GM21576 (cell line): Measurements from ENCODE around the gene PTGS2.

Source experiments
- ATAC-seq: cut with Tn5 transposase; IDR thresholded peaks from one replicate; pipeline ENCODE4 v1.9.1; 2021; ENCODE audit warnings: mild to moderate bottlenecking, moderate library complexity; ENCODE audit not compliant: unreplicated experiment

PTGS2 gene

DNA sequence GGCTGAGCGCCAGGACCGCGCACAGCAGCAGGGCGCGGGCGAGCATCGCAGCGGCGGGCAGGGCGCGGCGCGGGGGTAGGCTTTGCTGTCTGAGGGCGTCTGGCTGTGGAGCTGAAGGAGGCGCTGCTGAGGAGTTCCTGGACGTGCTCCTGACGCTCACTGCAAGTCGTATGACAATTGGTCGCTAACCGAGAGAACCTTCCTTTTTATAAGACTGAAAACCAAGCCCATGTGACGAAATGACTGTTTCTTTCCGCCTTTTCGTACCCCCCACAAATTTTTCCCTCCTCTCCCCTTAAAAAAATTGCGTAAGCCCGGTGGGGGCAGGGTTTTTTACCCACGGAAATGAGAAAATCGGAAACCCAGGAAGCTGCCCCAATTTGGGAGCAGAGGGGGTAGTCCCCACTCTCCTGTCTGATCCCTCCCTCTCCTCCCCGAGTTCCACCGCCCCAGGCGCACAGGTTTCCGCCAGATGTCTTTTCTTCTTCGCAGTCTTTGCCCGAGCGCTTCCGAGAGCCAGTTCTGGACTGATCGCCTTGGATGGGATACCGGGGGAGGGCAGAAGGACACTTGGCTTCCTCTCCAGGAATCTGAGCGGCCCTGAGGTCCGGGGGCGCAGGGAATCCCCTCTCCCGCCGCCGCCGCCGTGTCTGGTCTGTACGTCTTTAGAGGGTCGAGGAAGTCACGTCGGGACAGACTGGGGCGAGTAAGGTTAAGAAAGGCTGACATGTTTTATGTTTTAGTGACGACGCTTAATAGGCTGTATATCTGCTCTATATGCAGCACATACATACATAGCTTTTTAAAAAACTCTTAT lies at the start of gene PTGS2:
TSS of gene PTGS2 (minus strand) at position 179 of the 817 bp plus-strand sequence. CDS start at position 46, 133 bp downstream.
- ATAC-seq, result peak; percentile 92

DNA sequence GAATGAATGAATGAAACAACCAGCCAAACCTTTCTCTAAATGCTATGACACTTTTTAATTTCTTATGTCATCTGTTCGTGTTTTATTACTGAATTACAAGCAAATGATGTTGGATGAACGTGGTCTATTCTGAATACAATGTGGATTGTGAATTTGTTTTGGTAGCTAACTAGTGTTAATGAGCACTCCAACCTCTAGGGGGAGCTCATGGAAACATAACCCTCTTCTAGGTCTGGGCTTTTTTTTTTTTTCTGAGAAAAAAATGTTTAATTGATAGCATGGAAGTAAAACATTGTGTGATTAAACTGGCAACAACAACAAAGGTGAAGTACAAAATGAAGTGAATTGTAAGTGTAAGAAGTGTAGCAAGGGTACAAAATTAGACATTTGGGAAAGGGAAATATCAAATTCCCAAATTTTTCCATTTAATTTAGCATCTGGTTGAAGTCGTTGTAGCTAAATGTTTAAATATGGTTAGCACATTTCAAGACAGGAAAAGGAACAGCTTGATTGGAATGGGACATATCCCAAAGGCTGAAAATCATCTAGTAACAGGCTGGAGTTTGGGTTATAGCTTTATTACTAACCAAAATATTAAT lies 42.6 kb upstream of the PTGS2 start:
- peak; percentile 71 for ATAC-seq

- no peak for ATAC-seq
Measured at GRCh38 chr1:186717286-186717685, 37.1 kb upstream of the PTGS2 start.

DNA sequence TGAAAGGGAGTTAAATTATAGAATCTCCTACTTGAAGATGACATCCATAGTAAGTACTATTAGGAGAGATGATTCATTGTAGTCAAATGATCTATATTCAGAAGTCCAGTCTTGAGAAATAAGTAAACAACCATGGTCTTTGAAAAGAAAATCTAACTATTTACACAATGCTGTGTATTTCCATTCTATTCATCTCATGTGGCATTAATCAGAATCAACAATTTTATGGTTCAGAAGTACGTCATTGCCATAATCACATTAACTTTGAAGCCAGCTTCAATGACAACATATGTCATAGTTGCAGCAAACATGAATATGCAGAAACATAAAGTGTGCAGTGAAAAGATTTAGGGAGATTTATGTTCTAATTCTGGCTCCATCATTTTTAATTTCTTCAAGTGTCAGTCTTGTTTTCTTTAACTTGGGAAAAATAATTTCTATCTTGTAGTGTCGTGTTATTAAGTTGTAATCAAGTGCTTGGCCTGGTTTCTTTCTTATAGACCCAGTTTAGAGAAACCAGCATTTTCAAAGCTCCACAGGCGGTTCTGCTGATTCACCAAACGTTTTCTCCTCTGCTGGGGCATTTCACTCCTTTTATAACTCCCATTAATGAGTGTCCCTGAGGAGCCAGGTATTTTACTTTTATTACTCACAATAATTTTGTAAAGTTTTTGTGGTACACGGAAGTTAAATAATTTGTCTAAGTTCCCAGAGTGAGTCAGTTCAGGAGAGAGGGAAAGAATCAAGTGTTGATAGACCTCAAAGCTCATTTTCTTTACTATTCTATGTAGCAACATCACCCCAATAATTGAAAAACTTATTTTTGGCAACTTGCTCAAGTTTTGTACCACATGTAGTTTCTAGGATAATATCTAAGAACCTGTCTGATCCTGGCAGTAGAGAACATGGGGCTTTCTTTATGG lies 35.9 kb upstream of the PTGS2 start:
- ATAC-seq, result no peak

- ATAC-seq, result no peak
Measured at GRCh38 chr1:186710696-186711095, 30.5 kb upstream of the PTGS2 start.

- ATAC-seq, result no peak
Measured at GRCh38 chr1:186708694-186709097, 28.5 kb upstream of the PTGS2 start.

GRCh38 chr1:186703209-186703766 lies 23.1 kb upstream of the PTGS2 start:
- ATAC-seq, result no peak

DNA sequence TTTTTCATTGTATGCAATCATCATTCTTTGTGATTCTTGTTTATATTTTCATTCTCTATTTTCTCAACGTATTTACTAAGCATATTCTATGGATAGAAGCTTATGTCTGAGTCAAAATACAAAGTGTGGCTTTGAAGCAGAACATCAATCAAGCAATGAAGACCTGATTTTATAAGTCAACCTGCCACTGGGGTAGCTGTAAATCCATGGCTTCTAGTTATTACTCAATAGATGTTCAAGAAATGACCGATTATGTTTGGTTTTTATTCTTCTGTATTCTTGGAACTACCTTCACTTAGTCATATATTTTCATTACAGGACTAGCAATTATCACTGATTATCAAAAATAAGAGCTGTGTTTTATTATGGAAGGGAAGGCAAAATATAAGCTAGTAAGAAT lies 20.5 kb upstream of the PTGS2 start:
- no peak for ATAC-seq

DNA sequence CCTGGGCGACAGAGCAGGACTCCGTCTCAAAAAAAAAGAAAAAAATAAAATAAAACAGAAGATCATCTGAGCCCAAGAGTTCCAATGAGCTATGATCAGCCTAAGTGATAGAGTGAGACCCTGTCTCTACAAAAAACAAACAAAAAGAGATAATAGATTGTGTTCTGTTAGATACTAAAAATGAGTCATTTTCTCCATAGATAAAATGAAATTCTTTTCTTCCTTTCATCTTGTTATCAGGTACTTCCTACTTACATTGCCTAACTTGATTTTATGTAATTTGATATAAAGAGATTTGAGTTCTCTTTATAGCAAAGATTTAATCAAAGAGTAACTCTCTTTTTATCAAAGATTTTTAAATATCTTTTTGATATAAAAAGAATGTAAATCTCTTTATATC lies 19.3 kb upstream of the PTGS2 start:
- no peak for ATAC-seq

DNA sequence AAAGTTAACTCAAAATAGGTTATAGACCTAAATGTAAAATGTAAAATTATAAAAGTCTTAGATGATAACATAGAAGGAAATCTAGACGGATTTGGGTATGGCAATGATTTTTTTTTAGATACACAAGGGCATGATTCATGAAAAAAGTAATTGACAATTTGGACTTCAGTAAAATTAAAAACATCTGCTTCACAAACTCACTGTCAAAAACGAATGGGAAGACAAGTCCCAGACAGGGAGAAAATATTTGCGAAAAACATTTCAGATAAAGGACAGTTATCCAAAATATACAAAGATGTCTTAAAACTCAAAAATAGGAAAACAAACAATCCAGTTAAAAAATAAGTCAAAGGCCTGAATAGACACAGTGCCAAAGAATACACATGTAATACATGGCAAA lies 9.7 kb upstream of the PTGS2 start:
- ATAC-seq, result no peak

DNA sequence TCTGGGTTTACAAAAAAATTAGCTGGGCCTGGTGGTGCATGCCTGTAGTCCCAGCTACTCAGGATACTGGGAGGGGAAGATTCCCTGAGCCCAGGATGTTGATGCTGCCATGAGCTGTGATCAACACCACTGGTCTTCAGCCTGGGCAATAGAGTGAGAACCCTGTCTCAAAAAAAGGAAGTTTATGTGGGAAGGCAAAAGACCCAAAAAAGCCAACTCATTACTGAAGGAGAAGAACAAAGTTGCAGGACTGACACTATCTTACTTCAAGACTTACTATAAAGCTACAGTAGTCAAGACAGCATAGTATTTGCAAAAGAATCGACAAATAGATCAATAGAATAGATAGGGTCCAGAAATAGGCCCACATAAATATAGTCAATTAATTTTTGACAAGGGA lies 9.2 kb upstream of the PTGS2 start:
- no peak for ATAC-seq

GRCh38 chr1:186683652-186684410 lies 3.6 kb upstream of the PTGS2 start:
- ATAC-seq, result no peak

DNA sequence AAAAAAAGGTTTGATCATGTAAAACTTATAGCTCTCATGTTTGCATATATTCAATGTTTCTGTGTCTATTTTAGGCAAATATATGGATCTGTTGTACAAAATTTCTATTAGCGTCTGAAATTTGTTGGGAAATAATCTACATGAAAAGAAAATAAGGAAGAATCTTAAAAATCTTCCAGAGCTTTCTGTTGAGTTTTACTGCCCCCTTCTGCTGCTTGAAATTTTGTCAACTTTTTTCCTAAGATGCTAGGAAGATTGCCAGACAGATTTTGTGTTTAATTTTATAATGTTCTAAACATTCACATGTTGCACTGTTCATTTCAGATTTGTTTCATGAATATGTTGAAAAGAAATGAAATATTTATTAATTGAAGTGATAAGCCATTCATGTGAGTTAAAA lies 2.5 kb upstream of the PTGS2 start:
- no peak for ATAC-seq

- no peak for ATAC-seq
Measured at GRCh38 chr1:186681801-186682200, 1.6 kb upstream of the PTGS2 start.

GRCh38 chr1:186681121-186681520 lies 898 bp upstream of the PTGS2 start:
- no peak for ATAC-seq

DNA sequence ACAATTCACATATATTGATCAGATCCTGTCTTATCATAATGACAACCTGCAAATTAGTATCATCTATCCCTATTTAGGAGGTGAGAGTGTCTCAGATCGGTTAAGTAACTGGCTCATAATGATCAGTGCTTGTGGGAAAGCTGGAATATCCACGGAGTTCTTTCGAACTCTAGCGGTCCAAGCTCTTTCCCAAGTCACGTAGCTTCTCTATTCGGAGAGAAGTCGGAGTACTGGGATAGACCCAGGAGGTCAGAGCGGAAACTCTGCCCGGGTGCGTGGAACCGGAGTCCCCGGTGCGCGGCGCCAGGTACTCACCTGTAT lies 339 bp downstream of the PTGS2 start:
- ATAC-seq, result no peak

DNA sequence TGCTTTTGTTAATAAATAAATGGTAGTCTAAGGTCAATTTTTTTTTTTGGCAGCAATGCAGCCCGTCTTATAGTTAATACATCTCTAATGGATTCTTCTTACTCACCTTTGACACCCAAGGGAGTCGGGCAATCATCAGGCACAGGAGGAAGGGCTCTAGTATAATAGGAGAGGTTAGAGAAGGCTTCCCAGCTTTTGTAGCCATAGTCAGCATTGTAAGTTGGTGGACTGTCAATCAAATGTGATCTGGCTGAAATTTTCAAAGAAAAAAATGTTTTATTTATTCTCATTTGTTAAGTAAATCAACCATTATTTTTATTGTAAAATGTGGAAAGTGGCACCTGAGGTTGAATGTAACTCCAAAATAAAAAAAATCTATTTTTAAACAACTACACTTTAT lies 2.1 kb downstream of the PTGS2 start:
- no peak for ATAC-seq

- no peak for ATAC-seq
Measured at GRCh38 chr1:186672596-186672995, 7.6 kb downstream of the PTGS2 start.

DNA sequence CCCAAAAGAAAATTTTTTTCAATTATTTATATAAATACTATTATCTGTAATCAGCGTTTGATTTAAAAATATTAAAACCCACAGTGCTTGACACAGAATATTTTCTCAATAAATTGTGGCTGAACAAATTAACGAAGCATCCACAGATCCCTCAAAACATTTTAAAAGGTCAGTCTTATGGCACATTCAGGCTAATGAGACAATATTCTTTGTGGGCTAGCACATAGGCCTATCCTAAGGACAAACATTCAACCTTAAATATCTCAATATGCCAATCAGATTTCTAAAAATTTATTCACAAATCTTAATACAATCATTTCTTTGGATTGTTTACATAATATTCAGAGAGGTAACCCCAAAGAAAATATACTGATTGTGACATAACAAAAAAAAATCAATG lies 8.1 kb downstream of the PTGS2 start:
- no peak for ATAC-seq

DNA sequence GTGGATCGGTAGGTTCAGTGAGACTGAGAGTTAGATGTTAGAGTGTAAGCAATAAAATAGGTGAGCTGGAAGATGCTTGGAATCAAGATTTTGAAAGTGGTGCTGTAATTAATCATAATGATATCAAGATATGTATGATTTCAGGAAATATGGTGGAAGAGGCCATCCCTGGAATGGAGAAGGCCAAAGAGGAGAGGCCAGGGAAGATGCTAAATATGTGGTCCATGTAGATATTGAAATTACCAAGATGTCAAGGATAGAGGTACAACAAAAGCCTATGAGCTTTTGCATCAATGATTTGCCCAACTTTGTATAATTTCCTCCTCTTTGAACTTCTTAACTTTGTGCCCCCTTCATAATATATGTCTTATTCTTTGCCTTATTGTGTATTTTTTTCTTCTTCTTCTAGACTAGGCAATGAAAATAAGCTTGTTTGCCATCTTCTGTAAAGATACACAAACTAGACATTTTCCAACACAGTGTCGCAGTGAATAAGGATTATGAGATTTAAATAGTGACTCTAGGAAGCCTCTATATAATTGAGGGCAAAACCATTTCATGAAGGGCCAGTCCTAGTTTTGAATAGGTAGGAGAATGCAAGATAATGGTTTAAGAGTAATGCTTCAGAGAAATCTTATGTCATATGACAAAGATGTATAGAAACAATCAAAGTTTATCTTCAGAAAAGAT lies 8.9 kb downstream of the PTGS2 start:
- ATAC-seq, result no peak
